ENCODE results near the gene ELK4. TPM values are rescaled to one million over a fixed set of nuclear protein-coding genes. Genes with fewer than 3 reads are reported as not detected.

Gene ELK4
- total RNA-seq, 6 experiments from 2014 or later = 15.1 to 39.2 (median 26.9) TPM

DNA sequence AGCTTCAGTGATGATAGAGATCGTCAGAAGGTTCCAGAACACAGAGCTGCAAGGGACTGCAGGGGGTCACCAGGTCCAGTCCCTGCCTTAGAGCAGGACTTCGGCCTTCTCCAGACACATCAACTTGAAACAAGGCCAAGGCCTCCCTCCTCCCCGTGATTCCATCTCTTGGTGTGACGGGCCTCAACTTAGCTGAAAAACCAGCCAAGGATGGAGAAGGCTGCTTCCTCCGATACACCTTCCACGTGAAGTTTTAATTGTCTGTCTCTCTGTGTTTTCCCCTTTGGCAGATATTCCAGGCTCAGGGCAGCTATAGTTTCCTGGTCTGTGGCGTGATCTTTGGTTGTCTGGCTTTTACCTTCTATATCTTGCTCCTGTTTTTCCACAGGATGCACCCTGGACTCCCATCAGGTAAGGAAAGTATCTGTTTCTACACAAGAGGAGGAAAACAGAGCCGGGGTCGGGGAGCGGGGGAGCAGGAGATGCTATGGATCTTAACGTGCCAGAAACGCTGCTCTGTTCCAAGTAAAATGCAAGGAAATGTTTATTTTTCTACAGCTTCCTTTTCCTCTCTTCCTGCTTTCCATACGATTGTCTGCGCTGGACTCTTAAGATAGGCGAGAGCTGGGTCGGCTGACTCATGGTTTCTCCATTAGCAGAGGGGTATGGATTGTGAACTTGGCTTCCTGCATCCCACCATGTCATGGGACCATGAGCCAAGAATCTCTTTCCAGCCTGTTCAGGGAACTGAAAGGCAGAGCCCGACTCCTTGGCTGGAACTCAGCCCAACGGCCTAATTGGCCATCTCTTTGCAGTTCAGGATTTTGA is 32.8 kb downstream of the ELK4 start:
- 68% methylated on average over 12 of the region's 18 CpGs for WGBS (ENCODE audit: insufficient coverage, low coverage, low lambda C conversion rate, missing lambda C conversion rate)
- ATAC-seq = peak; percentile 68 to 86 (median 81)
- peak in 2 of 3 donors; percentile 61 for DNase-seq
- Histone ChIP-seq H3K27me3 (no peaks in the 10 kb centered on the region), H3K4me3 (no peak overlapping the region), H3K4me1 (peaks cover 0 to 19% (median 8%) of the 10 kb centered on the region in 4 donors), H3K27ac (peak overlapping the region in 2 of 3 donors; percentile 33 to 52), H3K9me3 (no peaks in the 10 kb centered on the region), H3K36me3 (no peaks in the 10 kb centered on the region)
- TF ChIP-seq POLR2A (IDR thresholded peaks at IDR 0.05) (no peak), CTCF (IDR thresholded peaks at IDR 0.05) (no peak)
- intact Hi-C loops (cut with DNase I) = no loop called here

- no peak for DNase-seq
- no peak overlapping the region for H3K4me3 ChIP-seq
- no peaks in the 10 kb centered on the region for H3K36me3 ChIP-seq
- TF ChIP-seq CTCF (IDR thresholded peaks at IDR 0.05) = no peak
- TF ChIP-seq POLR2A (IDR thresholded peaks at IDR 0.05) = no peak
- no peaks in the 10 kb centered on the region for H3K27me3 ChIP-seq
- no peaks in the 10 kb centered on the region for H3K9me3 ChIP-seq
- 85% methylated on average over 5 of the region's 8 CpGs for WGBS (ENCODE audit: insufficient coverage, low coverage, low lambda C conversion rate, missing lambda C conversion rate)
- peaks cover 0 to 19% (median 8%) of the 10 kb centered on the region in 4 donors for H3K4me1 ChIP-seq
- intact Hi-C loops (cut with DNase I) = no loop called here
- no peak overlapping the region for H3K27ac ChIP-seq
- no peak for ATAC-seq
Measured at GRCh38 chr1:205597691-205598314, 34.0 kb downstream of the ELK4 start.

DNA sequence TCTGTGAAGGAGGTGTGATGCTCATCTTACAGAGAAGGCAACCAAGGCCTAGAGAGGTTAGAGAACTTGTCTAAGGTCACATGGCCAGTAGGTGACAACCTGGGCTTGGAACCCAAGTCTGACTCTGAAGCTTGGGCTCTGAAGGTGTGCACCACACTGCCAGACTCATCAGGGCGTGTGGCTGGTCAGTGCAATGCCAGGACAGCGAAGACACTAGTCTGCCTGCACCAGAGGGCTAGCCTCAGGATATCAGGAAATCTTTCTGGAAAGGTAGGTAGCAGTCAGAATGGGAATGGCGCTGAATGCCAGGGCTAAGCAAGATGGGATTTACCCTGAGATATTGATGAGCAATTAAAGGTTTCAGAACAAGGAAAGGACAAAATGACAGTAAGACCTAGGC is 34.9 kb downstream of the ELK4 start:
- no peaks in the 10 kb centered on the region for H3K27me3 ChIP-seq
- 80% methylated on average over 1 of the region's 3 CpGs for WGBS (ENCODE audit: insufficient coverage, low coverage, low lambda C conversion rate, missing lambda C conversion rate)
- H3K4me1 ChIP-seq = peaks cover 0 to 19% (median 7%) of the 10 kb centered on the region in 4 donors
- no peaks in the 10 kb centered on the region for H3K9me3 ChIP-seq
- DNase-seq (no peak), ATAC-seq (no peak)
- no peak for TF ChIP-seq CTCF (IDR thresholded peaks at IDR 0.05)
- no peak for TF ChIP-seq POLR2A (IDR thresholded peaks at IDR 0.05)
- no peaks in the 10 kb centered on the region for H3K36me3 ChIP-seq
- no peak overlapping the region for H3K4me3 ChIP-seq
- intact Hi-C loops (cut with DNase I) = no loop called here
- no peak overlapping the region for H3K27ac ChIP-seq

DNA sequence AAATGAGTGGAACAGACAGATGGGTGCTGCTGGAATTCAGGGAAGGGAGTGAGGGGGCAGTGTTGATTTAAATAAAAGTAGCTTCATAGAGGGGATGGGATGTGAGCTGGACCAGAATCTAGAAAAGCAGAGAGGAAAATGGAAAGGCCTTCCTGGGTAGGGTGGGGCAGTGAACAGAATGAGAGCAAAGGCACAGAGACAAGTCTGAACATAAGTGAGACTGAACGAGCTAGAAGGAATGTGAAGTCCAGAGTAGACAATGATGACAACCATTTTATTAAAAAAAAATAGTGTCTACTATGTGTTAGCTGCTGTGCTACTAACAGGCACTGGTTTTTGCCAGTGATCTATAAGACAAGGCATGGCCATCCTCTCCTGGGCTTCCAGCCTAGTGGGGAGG is 36.0 kb downstream of the ELK4 start:
- no peaks in the 10 kb centered on the region for H3K27me3 ChIP-seq
- no peaks in the 10 kb centered on the region for H3K36me3 ChIP-seq
- no peak overlapping the region for H3K27ac ChIP-seq
- no peak overlapping the region for H3K4me3 ChIP-seq
- H3K9me3 ChIP-seq = no peaks in the 10 kb centered on the region
- intact Hi-C loops (cut with DNase I) = no loop called here
- TF ChIP-seq POLR2A (IDR thresholded peaks at IDR 0.05) (no peak), CTCF (IDR thresholded peaks at IDR 0.05) (no peak)
- H3K4me1 ChIP-seq = peaks cover 0 to 14% (median 2%) of the 10 kb centered on the region in 4 donors
- DNase-seq = no peak
- 88% methylated on average over 1 of the region's 1 CpG for WGBS (ENCODE audit: insufficient coverage, low coverage, low lambda C conversion rate, missing lambda C conversion rate)
- ATAC-seq = no peak
